ENCODE data around the gene FEN1.
A peak's percentile ranks its signal among the peaks of the same experiment; 100 is the strongest.

Gene FEN1

DNA sequence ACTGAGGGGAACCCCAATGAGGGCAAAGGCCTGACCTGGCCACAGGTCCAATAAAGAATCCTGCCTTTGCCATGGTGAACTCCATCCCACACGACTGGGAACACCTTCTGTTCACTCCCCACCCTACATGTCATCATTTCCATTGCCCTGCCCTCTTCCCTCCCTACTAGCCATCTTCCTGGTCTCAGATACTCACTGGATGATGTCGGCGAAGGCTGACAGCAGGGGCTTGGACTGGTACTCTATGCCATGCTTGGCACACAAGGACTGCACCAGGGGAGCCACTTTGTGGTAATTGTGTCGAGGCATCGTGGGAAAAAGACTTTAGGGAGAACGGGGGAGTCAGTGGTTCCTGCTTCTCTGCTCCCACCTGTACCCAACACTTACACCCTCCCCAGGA lies 9.9 kb downstream of the FEN1 start:
- TF ChIP-seq POLR2A (IDR thresholded peaks at IDR 0.05; ENCODE audit: low read depth, low read length) (no peak; the same call in 1 of the 2 replicates), TAF1 (IDR thresholded peaks at IDR 0.05; ENCODE audit: borderline replicate concordance, low read depth, low read length) (no peak), POLR2AphosphoS5 (IDR thresholded peaks at IDR 0.05; ENCODE audit: low read depth, low read length) (peak; percentile 18; the same call in 1 of the 2 replicates)
- no peak for FAIRE-seq
- no peak for DNase-seq (ENCODE audit: insufficient read length)

GRCh38 chr11:61803889-61804647 lies 11.4 kb downstream of the FEN1 start:
- FAIRE-seq = no peak
- no peak for DNase-seq (ENCODE audit: insufficient read length)
- TF ChIP-seq POLR2A (IDR thresholded peaks at IDR 0.05; ENCODE audit: low read depth, low read length) (peak; percentile 28; the same call in 1 of the 2 replicates), TAF1 (IDR thresholded peaks at IDR 0.05; ENCODE audit: borderline replicate concordance, low read depth, low read length) (no peak)

GRCh38 chr11:61805146-61805545 lies 12.4 kb downstream of the FEN1 start:
- FAIRE-seq (no peak), DNase-seq (ENCODE audit: insufficient read length) (no peak)
- TF ChIP-seq POLR2AphosphoS5 (IDR thresholded peaks at IDR 0.05; ENCODE audit: low read depth, low read length) (no peak), POLR2A (IDR thresholded peaks at IDR 0.05; ENCODE audit: low read depth, low read length) (no peak; the same call in 1 of the 2 replicates), TAF1 (IDR thresholded peaks at IDR 0.05; ENCODE audit: borderline replicate concordance, low read depth, low read length) (no peak)

GRCh38 chr11:61806785-61807184 lies 14.1 kb downstream of the FEN1 start:
- FAIRE-seq (no peak), DNase-seq (ENCODE audit: insufficient read length) (no peak)
- no peak for TF ChIP-seq TAF1 (IDR thresholded peaks at IDR 0.05; ENCODE audit: borderline replicate concordance, low read depth, low read length)

GRCh38 chr11:61810671-61811175 lies 18.0 kb downstream of the FEN1 start:
- no peak for FAIRE-seq
- no peak for TF ChIP-seq POLR2AphosphoS5 (IDR thresholded peaks at IDR 0.05; ENCODE audit: low read depth, low read length)
- TF ChIP-seq POLR2A (IDR thresholded peaks at IDR 0.05; ENCODE audit: low read depth, low read length) = no peak
- no peak for TF ChIP-seq TAF1 (IDR thresholded peaks at IDR 0.05; ENCODE audit: borderline replicate concordance, low read depth, low read length)
- no peak for DNase-seq (ENCODE audit: insufficient read length)

- no peak for FAIRE-seq
- TF ChIP-seq POLR2A (IDR thresholded peaks at IDR 0.05; ENCODE audit: low read depth, low read length) (no peak), POLR2AphosphoS5 (IDR thresholded peaks at IDR 0.05; ENCODE audit: low read depth, low read length) (no peak), TAF1 (IDR thresholded peaks at IDR 0.05; ENCODE audit: borderline replicate concordance, low read depth, low read length) (no peak)
Measured at GRCh38 chr11:61811831-61812230, 19.1 kb downstream of the FEN1 start.

DNA sequence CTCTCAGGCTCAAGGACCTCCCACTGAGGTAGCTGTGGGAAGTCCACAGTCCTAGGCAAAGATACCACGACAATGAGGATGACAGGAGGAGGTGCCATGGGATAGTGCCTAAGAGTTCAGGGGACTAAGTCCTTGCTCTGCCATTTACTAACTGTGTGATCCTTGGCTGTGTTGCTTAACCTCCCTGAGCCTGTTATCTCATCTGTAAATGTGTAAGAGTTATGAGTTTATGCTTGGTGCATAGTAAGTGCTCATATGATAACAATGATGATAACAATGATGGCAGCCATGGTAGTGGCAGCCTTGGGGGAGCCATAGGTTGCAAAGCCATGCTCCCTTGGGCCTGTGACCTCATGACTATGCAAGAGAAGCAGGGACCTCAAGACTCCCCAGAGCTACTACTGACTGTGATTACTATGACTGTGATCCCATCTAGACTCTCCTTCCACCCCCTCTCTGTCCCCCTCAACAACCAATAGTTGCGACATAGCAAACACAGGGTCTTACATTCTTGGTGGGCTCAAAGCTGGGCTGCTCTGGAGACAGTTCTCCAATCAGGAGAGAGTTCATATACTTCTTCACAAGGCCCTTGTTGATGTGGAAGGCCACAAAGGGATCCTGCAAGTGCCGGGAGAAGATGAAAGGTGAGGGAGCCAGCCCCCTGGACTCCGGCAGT lies 20.2 kb downstream of the FEN1 start:
- DNase-seq (ENCODE audit: insufficient read length) (no peak), FAIRE-seq (no peak)
- TF ChIP-seq POLR2AphosphoS5 (IDR thresholded peaks at IDR 0.05; ENCODE audit: low read depth, low read length) (no peak), TAF1 (IDR thresholded peaks at IDR 0.05; ENCODE audit: borderline replicate concordance, low read depth, low read length) (no peak), POLR2A (IDR thresholded peaks at IDR 0.05; ENCODE audit: low read depth, low read length) (no peak)

More at GRCh38 chr11:61811831-61812230, 19.1 kb downstream of the FEN1 start:
- DNase-seq (ENCODE audit: insufficient read length) = no peak

- FAIRE-seq (no peak), DNase-seq (ENCODE audit: insufficient read length) (no peak)
- no peak for TF ChIP-seq TAF1 (IDR thresholded peaks at IDR 0.05; ENCODE audit: borderline replicate concordance, low read depth, low read length)
- TF ChIP-seq POLR2AphosphoS5 (IDR thresholded peaks at IDR 0.05; ENCODE audit: low read depth, low read length) = no peak
- TF ChIP-seq POLR2A (IDR thresholded peaks at IDR 0.05; ENCODE audit: low read depth, low read length) = no peak
Measured at GRCh38 chr11:61814247-61814957, 21.7 kb downstream of the FEN1 start.

- FAIRE-seq (peak; percentile 80), DNase-seq (ENCODE audit: insufficient read length) (peak; percentile 75)
- no peak; the same call in 1 of the 2 replicates for TF ChIP-seq POLR2AphosphoS5 (IDR thresholded peaks at IDR 0.05; ENCODE audit: low read depth, low read length)
- no peak for TF ChIP-seq TAF1 (IDR thresholded peaks at IDR 0.05; ENCODE audit: borderline replicate concordance, low read depth, low read length)
- peak; percentile 43; the same call in 1 of the 2 replicates for TF ChIP-seq POLR2A (IDR thresholded peaks at IDR 0.05; ENCODE audit: low read depth, low read length)
Measured at GRCh38 chr11:61814958-61815789, 22.5 kb downstream of the FEN1 start.

GRCh38 chr11:61815790-61816735 lies 23.4 kb downstream of the FEN1 start:
- TF ChIP-seq POLR2A (IDR thresholded peaks at IDR 0.05; ENCODE audit: low read depth, low read length) (no peak), POLR2AphosphoS5 (IDR thresholded peaks at IDR 0.05; ENCODE audit: low read depth, low read length) (no peak), TAF1 (IDR thresholded peaks at IDR 0.05; ENCODE audit: borderline replicate concordance, low read depth, low read length) (no peak)
- FAIRE-seq (peak; percentile 50), DNase-seq (ENCODE audit: insufficient read length) (peak; percentile 71)
